GM18520 (cell line): ENCODE data around the gene TMEM255B.

Experiments used
- ATAC-seq: cut with Tn5 transposase; IDR thresholded peaks from one replicate; pipeline ENCODE4 v1.9.1; 2021; ENCODE audit not compliant: unreplicated experiment

The TMEM255B gene

GRCh38 chr13:113766035-113766800 is 7.2 kb downstream of the TMEM255B start:
- no peak for ATAC-seq

DNA sequence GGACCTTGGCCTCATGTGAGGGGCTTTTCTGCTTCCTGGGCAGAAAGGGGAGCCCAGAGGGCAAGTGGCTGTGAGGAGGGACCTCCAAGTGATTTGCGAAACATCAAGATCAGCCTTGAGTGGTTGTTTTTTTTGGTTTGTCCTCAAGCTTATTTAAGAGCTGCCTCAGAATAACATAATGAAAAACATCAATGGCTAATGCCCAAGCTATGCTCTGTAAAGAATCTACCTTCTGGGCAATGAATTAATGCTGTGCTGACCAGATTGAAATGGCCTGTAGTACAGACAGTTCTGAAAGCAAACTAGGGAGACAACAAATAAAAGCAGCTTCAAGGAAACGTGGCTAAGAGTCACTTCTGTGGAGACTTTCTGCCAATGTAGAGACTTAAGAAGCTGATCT is 8.3 kb downstream of the TMEM255B start:
- no peak for ATAC-seq

DNA sequence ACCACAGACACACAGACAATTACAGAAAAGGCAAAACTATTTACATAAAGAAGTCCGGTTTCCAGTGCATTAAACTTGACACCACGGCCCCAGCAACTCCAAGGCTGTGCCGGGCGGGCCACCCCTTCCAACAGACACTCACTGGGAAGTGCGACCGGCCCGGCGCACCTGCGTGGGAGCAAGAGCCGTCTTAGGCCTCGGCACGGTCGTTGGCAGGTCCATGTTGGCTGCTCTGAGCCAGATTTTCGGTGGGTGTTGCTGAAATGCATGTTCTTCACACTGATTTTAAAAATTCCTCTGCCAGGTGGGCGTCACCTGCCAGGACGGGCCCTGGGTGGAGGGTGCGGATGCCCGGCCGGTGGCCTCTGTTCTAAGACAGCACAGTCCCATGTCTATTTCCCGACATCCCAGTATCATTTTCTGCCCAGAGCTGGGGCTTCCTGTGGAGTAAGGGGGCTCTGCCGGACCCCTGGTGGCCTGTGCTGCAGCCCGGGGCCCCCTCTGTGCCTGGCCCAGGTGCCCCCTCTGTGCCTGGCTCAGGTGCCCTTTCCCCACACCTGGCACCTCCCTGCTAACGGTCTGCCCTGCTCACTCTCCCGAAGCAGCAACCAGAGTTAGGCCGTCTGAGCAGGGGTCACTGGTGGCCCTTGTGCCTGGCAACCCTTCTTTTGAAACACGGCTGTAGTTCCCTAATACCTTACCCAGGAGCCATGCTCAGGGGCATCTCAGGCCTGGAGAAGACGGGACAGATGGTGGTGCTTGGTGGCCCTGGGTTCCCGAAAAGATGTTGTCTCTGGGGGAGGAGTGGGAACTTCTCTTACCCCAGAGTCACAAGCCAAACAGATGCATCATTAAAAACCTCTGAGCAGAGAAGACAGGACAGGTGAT is 9.2 kb downstream of the TMEM255B start:
- ATAC-seq = no peak

DNA sequence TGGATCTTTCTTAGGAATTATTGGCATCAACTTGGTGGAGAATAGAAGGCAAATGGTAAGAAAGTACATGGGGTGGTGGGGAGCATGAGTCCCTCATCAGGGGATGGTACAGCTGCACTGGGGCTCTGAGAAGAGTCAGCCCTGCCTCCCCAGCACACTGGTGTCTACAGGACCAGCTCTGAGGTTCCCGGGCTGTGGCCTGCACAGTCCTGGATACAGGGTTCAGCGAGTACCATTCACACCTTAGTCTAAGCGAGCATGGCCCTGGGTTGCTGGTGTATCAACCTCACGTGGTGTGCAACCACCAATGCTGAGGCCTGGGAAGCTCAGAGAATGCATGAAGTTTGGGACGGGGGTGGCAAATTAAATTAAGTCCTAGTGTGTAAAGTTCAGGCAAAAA is 10.1 kb downstream of the TMEM255B start:
- ATAC-seq = no peak

DNA sequence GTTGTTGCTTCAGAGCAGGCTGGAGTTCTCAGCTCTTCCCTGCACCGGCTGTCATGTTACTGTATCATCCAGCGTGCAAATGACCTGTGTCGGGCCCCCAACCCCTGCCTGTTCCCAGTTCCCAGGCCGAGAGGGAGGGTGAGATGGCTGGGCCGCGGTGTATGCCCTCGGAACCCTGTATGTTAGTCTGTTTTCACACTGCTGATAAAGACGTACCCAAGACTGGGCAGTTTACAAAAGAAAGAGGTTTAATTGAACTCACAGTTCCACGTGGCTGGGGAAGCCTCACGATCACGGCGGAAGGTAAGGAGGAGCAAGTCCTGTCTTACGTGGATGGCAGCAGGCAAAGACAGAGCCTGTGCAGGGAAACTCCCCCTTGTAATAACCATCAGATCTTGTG is 10.9 kb downstream of the TMEM255B start:
- ATAC-seq = no peak

GRCh38 chr13:113770441-113770840 is 11.4 kb downstream of the TMEM255B start:
- no peak for ATAC-seq

GRCh38 chr13:113770937-113771336 is 11.9 kb downstream of the TMEM255B start:
- no peak for ATAC-seq

GRCh38 chr13:113771709-113772331 is 12.8 kb downstream of the TMEM255B start:
- ATAC-seq = no peak

DNA sequence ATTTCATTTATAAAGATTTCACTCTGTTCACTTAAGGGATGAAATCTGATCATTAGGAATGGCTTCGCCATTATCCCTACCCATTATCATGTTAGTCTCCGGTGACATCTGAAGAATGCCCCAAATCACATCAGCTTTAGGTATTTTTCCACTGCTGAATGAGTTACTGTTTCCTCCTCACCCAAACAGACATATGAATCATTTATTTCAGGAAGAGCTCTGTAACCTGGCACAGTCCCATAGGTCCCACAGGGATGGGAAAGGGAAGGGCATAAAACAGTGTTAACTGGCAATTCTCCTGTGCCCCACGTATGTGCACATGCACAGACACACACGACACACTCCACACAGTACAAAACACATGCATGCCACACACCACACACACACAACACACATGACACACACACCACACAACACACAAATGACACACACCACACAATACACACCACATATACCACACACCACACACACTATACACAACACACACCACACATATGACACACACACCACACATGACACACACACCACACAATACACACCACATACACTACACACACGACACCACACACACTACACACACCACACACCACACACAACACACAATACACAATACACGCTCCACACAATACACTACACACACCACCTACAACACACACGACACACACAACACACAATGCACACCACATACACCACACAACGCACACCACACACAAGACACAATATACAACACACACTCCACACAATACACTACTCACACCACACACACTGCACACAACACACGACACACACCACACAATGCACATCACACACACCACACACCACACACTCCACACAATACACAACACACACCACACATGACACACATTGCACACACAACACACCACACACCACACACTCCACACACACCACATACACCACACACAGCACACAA is 15.4 kb downstream of the TMEM255B start:
- ATAC-seq = no peak

DNA sequence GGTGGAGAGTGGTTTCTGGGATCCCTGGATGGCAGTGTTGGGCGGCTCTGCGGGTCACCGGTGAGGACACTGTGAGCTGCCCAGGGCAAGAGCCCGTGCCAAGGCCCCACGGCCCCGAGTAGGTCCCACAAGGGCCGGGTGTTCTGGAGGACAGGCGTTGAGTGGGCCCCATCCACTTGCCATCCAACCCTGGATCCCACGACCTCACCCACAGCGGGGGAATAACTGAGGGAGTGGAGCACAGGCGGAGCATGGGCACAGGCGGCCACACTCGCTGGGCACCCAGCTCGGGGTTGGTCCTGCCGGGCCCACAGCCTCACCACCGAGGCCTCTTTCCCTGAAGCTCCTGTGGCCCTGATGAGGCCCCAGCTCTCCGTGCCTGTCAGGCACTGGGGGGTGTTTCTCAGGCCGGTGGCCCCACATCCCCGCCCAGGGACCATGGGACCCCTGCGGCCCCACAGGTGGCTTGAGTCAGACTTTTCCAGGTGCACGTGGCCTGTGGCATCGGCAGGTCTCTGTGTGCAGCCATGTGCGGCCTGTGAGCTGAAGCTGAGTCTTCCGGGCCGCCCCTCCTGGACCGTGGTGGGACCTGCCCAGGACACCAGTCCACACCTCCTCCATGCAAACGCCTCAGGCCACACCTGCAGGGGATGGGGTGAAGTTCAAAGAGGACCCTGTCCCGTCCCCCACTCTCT is 16.6 kb downstream of the TMEM255B start:
- no peak for ATAC-seq

GRCh38 chr13:113776231-113777125 is 17.5 kb downstream of the TMEM255B start:
- ATAC-seq = no peak

GRCh38 chr13:113777311-113778260 is 18.6 kb downstream of the TMEM255B start:
- no peak for ATAC-seq

DNA sequence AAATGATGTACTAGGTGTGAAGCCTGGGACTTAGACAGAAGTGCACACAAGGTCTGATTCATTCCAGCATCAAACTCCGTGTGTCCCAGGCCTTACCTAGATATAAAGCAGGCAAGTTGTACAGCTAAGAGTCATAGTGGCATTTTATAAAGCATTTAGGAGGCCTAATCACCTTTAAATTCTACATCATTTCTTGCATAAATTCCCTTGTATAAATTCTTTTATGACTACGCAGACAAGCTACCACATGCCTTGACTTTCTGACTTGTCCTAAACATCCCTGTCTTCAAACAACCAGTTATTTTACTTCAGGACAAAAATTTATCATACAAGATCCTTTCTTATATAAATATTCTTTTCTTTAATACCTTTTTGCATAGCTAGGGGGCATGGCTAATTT is 22.5 kb downstream of the TMEM255B start:
- ATAC-seq = no peak

- no peak for ATAC-seq
Observed at GRCh38 chr13:113782472-113782871, 23.4 kb downstream of the TMEM255B start.

GRCh38 chr13:113783200-113783881 is 24.3 kb downstream of the TMEM255B start:
- ATAC-seq = no peak

DNA sequence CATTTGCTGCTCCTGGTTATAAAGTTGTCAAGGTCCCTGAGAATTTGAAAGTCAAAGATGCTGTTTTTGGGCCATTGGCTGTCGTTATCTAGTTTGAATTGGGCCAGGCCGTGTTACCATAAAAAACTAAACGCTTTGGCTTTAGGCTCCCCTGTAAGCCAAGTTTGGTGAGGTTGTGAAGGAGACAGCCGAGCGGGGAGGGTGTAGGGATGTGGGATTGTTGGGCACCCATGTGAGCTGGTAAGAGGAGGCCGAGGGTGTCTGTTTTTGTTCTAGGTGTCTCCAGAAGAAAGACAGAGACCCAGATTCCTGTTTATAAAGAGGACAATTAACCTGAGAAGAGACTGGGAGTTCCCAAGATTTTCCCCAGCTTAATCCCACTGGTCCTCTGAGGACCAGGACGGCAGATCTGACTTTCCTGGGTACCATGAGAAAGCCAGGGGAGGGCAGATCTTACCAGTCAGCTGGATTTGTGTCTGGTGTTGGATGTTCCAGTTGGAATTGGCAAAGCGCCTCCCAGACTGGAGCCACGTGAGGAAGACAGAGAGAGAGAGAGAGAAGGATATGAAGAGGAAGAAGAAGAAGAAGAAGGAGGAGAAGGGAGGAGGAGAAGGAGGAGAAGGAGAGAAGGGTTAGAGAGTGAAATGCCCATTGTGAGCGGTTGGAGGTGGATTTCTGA is 25.1 kb downstream of the TMEM255B start:
- ATAC-seq = no peak

GRCh38 chr13:113784645-113785024 is 25.6 kb downstream of the TMEM255B start:
- no peak for ATAC-seq
